HepG2 (cell line): ENCODE measurements around the gene PDIA5. TPM values are rescaled to one million over a fixed set of nuclear protein-coding genes. Genes with fewer than 3 reads are reported as not detected.

Experiments
- CREB1 ChIP-seq, 2 experiments: fragments of 450-650 bp in 1 of 2; IDR thresholded peaks; 2 replicates each; pipeline ENCODE4 v1.6.1; 2016 to 2017; ENCODE audit warnings: control low read depth in 1 of 2, mild to moderate bottlenecking in 1 of 2, missing compliant biosample characterization in 1 of 2, missing genetic modification characterization in 1 of 2
- ELF1 ChIP-seq: sonication (generic); formaldehyde crosslinking; IDR thresholded peaks from 2 replicates; pipeline ENCODE4 v1.4.0; 2020; ENCODE audit warnings: missing genetic modification reagents
- MTF1 ChIP-seq: sonication (generic); formaldehyde crosslinking; IDR thresholded peaks from 2 replicates; pipeline ENCODE4 v1.5.0; 2020; ENCODE audit warnings: missing genetic modification reagents
- NAIF1 ChIP-seq: sonication (generic); formaldehyde crosslinking; IDR thresholded peaks from 2 replicates; pipeline ENCODE4 v1.5.0; 2020; ENCODE audit warnings: mild to moderate bottlenecking, missing genetic modification reagents, borderline replicate concordance
- NCOA1 ChIP-seq: sonication (generic); formaldehyde crosslinking; IDR thresholded peaks from 2 replicates; pipeline ENCODE4 v1.9.0; 2021; ENCODE audit warnings: missing genetic modification reagents
- NFIB ChIP-seq: sonication (generic); formaldehyde crosslinking; IDR thresholded peaks from 2 replicates; pipeline ENCODE4 v1.9.0; 2021; ENCODE audit warnings: missing genetic modification reagents, mild to moderate bottlenecking, borderline replicate concordance
- THAP11 ChIP-seq: IDR thresholded peaks from 2 replicates; pipeline ENCODE4 v1.6.1; 2016; ENCODE audit warnings: missing biosample characterization, missing genetic modification reagents
- ZNF160 ChIP-seq: sonication (generic); formaldehyde crosslinking; IDR thresholded peaks from 2 replicates; pipeline ENCODE4 v1.8.0; 2022; ENCODE audit warnings: mild to moderate bottlenecking, inconsistent platforms, missing genetic modification reagents
- ZNF17 ChIP-seq: sonication (generic); formaldehyde crosslinking; IDR thresholded peaks from 2 replicates; pipeline ENCODE4 v1.5.0; 2020; ENCODE audit warnings: mild to moderate bottlenecking, missing genetic modification reagents
- polyA plus RNA-seq, 8 experiments: library from polyadenylated mRNA; depleted of rRNA in 3 of 8; stranded (reverse) in 7 of 8; unstranded in 1 of 8; fragments of >200 nt; fragmentation: Illumina TruSeq in 4 of 8; extraction: Trizol in 4 of 8; gene quantifications; 2 replicates each; pipeline versions ENCODE4 v1.2.1 to v1.2.3, GENCODE V29; 2011 to 2016; ENCODE audit warnings: low read depth in 4 of 8, missing spikeins in 1 of 8, mixed read lengths in 1 of 8; ENCODE audit not compliant: insufficient read depth in 1 of 8
- total RNA-seq, 5 experiments: library from RNA; depleted of rRNA; stranded (reverse); fragments of >200 nt; fragmentation: Illumina TruSeq; extraction: Trizol; gene quantifications; 2 replicates each; pipeline ENCODE4 v1.2.3, GENCODE V29; 2016; ENCODE audit warnings: low read depth in 1 of 5
- TF ChIP-seq, protein P1 (sequence below): sonication (generic); formaldehyde crosslinking; conservative IDR thresholded peaks from 2 replicates; pipeline ENCODE4 v1.4.0; 2020; ENCODE audit warnings: mild to moderate bottlenecking, missing genetic modification reagents, moderate library complexity
- TF ChIP-seq, protein P2 (sequence below): sonication (generic); formaldehyde crosslinking; IDR thresholded peaks from 2 replicates; pipeline ENCODE4 v1.5.0; 2020; ENCODE audit warnings: missing genetic modification reagents
- TF ChIP-seq, protein P3 (sequence below): sonication (generic); formaldehyde crosslinking; IDR thresholded peaks from 2 replicates; pipeline ENCODE4 v1.5.0; 2020; ENCODE audit warnings: mild to moderate bottlenecking, missing genetic modification reagents, borderline replicate concordance
- TF ChIP-seq, protein P4 (sequence below): sonication (generic); formaldehyde crosslinking; IDR thresholded peaks from 2 replicates; pipeline ENCODE4 v1.8.1; 2023; ENCODE audit warnings: mild to moderate bottlenecking, missing genetic modification reagents
- TF ChIP-seq, protein P5 (sequence below): sonication (generic); formaldehyde crosslinking; IDR thresholded peaks from 2 replicates; pipeline ENCODE4 v1.4.0; 2020; ENCODE audit warnings: missing genetic modification reagents
- TF ChIP-seq, protein P6 (sequence below): IDR thresholded peaks from 2 replicates; pipeline ENCODE4 v1.6.1; 2016; ENCODE audit warnings: low read depth, borderline replicate concordance

PDIA5 gene
- total and polyA plus RNA-seq, 2 of the 13 experiments (the other 11 are each of a cell fraction or from before 2014, with no cell fraction given) = 51.3 to 74.3 TPM

DNA sequence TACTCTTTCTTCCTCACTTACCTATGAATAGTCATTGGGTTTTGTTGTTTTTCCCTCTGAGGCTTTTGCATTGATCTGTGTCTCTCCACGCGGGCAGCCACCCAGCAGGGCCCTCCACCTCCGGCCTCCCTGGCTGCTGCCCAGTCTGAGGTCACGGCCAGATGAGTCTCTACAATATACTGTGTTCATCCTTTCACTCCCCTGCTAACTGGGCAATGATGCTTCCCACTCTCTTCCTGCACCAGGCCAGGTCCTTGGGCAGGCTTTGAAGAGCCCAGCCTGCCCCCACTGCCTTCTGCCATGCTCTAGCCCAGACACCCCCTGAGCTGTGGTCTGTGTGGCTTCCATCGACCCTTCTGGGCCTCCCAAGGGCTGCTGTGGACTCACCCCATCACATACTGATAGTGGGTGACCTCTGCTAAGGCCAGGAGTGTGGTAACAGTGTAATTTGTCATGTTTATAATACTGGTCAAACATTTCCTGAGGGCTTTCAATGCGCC, 18.0 kb downstream of the PDIA5 start (continued):
- TF ChIP-seq, protein P1, sequence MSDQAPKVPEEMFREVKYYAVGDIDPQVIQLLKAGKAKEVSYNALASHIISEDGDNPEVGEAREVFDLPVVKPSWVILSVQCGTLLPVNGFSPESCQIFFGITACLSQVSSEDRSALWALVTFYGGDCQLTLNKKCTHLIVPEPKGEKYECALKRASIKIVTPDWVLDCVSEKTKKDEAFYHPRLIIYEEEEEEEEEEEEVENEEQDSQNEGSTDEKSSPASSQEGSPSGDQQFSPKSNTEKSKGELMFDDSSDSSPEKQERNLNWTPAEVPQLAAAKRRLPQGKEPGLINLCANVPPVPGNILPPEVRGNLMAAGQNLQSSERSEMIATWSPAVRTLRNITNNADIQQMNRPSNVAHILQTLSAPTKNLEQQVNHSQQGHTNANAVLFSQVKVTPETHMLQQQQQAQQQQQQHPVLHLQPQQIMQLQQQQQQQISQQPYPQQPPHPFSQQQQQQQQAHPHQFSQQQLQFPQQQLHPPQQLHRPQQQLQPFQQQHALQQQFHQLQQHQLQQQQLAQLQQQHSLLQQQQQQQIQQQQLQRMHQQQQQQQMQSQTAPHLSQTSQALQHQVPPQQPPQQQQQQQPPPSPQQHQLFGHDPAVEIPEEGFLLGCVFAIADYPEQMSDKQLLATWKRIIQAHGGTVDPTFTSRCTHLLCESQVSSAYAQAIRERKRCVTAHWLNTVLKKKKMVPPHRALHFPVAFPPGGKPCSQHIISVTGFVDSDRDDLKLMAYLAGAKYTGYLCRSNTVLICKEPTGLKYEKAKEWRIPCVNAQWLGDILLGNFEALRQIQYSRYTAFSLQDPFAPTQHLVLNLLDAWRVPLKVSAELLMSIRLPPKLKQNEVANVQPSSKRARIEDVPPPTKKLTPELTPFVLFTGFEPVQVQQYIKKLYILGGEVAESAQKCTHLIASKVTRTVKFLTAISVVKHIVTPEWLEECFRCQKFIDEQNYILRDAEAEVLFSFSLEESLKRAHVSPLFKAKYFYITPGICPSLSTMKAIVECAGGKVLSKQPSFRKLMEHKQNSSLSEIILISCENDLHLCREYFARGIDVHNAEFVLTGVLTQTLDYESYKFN (CRISPR knock-in tag) = peak; percentile 69
- TF ChIP-seq, protein P2, sequence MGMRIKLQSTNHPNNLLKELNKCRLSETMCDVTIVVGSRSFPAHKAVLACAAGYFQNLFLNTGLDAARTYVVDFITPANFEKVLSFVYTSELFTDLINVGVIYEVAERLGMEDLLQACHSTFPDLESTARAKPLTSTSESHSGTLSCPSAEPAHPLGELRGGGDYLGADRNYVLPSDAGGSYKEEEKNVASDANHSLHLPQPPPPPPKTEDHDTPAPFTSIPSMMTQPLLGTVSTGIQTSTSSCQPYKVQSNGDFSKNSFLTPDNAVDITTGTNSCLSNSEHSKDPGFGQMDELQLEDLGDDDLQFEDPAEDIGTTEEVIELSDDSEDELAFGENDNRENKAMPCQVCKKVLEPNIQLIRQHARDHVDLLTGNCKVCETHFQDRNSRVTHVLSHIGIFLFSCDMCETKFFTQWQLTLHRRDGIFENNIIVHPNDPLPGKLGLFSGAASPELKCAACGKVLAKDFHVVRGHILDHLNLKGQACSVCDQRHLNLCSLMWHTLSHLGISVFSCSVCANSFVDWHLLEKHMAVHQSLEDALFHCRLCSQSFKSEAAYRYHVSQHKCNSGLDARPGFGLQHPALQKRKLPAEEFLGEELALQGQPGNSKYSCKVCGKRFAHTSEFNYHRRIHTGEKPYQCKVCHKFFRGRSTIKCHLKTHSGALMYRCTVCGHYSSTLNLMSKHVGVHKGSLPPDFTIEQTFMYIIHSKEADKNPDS (CRISPR knock-in tag) = no peak
- TF ChIP-seq NAIF1 (no peak), MTF1 (no peak), THAP11 (CRISPR knock-in tag) (peak; percentile 20; the same call in 1 of the 2 replicates), NFIB (CRISPR knock-in tag) (no peak), ZNF17 (CRISPR knock-in tag) (no peak), ZNF160 (CRISPR knock-in tag) (no peak), CREB1 (IDR thresholded peaks at IDR 0.05) (no peak), CREB1 (CRISPR knock-in tag; IDR thresholded peaks at IDR 0.05) (no peak), NCOA1 (no peak), ELF1 (CRISPR knock-in tag) (no peak)
- TF ChIP-seq, protein P3, sequence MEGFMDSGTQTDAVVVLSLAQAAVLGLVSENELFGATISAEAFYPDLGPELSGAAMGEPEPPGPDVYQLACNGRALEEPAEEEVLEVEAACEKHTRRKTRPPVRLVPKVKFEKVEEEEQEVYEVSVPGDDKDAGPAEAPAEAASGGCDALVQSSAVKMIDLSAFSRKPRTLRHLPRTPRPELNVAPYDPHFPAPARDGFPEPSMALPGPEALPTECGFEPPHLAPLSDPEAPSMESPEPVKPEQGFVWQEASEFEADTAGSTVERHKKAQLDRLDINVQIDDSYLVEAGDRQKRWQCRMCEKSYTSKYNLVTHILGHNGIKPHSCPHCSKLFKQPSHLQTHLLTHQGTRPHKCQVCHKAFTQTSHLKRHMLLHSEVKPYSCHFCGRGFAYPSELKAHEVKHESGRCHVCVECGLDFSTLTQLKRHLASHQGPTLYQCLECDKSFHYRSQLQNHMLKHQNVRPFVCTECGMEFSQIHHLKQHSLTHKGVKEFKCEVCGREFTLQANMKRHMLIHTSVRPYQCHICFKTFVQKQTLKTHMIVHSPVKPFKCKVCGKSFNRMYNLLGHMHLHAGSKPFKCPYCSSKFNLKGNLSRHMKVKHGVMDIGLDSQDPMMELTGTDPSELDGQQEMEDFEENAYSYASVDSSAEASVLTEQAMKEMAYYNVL (CRISPR knock-in tag) = peak; percentile 24; the same call in 1 of the 2 replicates
- TF ChIP-seq, protein P4, sequence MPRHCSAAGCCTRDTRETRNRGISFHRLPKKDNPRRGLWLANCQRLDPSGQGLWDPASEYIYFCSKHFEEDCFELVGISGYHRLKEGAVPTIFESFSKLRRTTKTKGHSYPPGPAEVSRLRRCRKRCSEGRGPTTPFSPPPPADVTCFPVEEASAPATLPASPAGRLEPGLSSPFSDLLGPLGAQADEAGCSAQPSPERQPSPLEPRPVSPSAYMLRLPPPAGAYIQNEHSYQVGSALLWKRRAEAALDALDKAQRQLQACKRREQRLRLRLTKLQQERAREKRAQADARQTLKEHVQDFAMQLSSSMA (CRISPR knock-in tag) = no peak
- TF ChIP-seq, protein P5, sequence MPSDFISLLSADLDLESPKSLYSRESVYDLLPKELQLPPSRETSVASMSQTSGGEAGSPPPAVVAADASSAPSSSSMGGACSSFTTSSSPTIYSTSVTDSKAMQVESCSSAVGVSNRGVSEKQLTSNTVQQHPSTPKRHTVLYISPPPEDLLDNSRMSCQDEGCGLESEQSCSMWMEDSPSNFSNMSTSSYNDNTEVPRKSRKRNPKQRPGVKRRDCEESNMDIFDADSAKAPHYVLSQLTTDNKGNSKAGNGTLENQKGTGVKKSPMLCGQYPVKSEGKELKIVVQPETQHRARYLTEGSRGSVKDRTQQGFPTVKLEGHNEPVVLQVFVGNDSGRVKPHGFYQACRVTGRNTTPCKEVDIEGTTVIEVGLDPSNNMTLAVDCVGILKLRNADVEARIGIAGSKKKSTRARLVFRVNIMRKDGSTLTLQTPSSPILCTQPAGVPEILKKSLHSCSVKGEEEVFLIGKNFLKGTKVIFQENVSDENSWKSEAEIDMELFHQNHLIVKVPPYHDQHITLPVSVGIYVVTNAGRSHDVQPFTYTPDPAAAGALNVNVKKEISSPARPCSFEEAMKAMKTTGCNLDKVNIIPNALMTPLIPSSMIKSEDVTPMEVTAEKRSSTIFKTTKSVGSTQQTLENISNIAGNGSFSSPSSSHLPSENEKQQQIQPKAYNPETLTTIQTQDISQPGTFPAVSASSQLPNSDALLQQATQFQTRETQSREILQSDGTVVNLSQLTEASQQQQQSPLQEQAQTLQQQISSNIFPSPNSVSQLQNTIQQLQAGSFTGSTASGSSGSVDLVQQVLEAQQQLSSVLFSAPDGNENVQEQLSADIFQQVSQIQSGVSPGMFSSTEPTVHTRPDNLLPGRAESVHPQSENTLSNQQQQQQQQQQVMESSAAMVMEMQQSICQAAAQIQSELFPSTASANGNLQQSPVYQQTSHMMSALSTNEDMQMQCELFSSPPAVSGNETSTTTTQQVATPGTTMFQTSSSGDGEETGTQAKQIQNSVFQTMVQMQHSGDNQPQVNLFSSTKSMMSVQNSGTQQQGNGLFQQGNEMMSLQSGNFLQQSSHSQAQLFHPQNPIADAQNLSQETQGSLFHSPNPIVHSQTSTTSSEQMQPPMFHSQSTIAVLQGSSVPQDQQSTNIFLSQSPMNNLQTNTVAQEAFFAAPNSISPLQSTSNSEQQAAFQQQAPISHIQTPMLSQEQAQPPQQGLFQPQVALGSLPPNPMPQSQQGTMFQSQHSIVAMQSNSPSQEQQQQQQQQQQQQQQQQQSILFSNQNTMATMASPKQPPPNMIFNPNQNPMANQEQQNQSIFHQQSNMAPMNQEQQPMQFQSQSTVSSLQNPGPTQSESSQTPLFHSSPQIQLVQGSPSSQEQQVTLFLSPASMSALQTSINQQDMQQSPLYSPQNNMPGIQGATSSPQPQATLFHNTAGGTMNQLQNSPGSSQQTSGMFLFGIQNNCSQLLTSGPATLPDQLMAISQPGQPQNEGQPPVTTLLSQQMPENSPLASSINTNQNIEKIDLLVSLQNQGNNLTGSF = no peak
- TF ChIP-seq, protein P6, sequence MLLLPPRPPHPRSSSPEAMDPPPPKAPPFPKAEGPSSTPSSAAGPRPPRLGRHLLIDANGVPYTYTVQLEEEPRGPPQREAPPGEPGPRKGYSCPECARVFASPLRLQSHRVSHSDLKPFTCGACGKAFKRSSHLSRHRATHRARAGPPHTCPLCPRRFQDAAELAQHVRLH = no peak
